Measurements from ENCODE around the gene RBM26. TPM values are rescaled to one million over a fixed set of nuclear protein-coding genes. Genes with fewer than 3 reads are reported as not detected.
"Not testable (repeated sequence)": the region's sequence is repeated elsewhere in the genome, so short reads cannot be mapped to it uniquely, and the experiment has no call there.

Gene RBM26
- total RNA-seq, 1 donor = 48.0 TPM

DNA sequence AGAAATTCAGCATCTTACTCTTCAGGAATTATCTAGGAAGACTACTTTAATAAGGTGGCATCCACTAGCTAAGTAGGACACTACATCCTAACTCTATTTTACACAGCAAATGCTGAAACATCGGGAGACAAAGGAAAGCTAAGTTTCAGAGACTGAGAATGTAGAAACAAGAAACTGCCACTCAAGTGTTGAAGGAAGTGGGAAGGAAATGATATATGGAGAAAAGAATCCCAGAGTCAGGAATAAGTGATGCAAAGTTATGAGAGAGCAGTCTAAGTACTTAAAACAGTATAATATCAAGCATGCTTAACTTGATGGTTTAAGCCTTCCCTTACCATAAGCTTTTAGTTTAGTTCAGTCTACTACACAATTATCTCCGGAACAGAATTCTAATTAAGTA is 52.4 kb downstream of the RBM26 start:
- no peak overlapping the region for H3K4me3 ChIP-seq (ENCODE audit: low read depth, low read length)
- DNase-seq (ENCODE audit: low read depth) = no peak
- TF ChIP-seq, protein P1, sequence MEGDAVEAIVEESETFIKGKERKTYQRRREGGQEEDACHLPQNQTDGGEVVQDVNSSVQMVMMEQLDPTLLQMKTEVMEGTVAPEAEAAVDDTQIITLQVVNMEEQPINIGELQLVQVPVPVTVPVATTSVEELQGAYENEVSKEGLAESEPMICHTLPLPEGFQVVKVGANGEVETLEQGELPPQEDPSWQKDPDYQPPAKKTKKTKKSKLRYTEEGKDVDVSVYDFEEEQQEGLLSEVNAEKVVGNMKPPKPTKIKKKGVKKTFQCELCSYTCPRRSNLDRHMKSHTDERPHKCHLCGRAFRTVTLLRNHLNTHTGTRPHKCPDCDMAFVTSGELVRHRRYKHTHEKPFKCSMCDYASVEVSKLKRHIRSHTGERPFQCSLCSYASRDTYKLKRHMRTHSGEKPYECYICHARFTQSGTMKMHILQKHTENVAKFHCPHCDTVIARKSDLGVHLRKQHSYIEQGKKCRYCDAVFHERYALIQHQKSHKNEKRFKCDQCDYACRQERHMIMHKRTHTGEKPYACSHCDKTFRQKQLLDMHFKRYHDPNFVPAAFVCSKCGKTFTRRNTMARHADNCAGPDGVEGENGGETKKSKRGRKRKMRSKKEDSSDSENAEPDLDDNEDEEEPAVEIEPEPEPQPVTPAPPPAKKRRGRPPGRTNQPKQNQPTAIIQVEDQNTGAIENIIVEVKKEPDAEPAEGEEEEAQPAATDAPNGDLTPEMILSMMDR (IDR thresholded peaks at IDR 0.05; ENCODE audit: insufficient read depth, low read length) = no peak

DNA sequence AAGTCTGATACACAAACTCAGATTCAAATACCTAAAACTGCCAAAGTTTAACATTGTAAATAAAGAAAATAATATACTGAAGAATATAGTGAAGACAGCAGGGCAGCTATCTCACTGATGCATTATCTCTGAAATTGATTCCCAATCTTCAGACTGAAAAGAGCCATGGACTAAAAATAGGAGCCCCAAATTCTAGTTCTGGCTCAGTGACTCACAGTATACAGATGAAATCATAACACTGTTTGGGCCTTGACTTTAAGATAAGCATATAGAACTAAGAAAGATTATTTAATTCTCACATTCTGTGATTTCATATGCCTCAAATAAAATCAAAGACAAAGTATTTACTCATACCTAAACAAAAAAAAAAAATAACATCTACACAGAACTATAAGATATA is 53.9 kb downstream of the RBM26 start:
- TF ChIP-seq, protein P1 (IDR thresholded peaks at IDR 0.05; ENCODE audit: insufficient read depth, low read length) = no peak
- DNase-seq (ENCODE audit: low read depth) = peak; percentile 4
- H3K4me3 ChIP-seq (ENCODE audit: low read depth, low read length) = no peak overlapping the region

DNA sequence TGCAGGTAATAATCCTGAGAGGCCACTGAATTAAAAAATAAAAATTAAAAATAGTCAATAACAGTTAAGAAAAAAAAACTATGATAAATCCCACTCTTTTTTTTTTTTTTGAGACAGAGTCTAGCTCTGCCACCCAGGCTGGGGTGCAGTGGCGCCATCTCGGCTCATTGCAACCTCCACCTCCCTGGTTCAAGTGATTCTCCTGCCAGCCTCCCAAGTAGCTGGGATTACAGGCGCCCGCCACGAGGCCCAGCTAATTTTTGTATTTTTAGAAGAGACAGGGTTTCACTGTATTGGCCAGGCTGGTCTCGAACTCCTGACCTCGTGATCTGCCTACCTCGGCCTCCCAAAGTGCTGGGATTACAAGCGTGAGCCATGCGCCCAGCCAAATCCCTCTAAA is 56.4 kb downstream of the RBM26 start:
- H3K4me3 ChIP-seq (ENCODE audit: low read depth, low read length); DNase-seq (ENCODE audit: low read depth): not testable (repeated sequence)

DNA sequence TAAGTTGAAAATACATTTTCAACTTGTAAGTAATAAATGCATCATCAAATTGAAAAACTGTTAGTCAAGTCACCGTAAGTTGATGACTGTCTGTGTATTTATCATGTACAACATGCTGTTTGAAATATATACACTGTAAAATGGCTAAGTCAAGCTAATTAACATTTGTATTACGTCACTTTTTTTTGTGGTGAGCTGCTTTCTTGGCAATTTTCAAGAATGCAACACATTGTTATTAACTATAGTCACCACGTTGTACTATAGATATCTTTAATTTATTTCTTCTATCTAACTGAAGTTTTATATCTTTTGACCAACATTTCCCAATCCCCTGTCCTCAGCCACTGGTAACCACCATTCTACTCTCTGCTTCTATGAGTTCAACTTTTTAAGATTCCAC is 57.0 kb downstream of the RBM26 start:
- TF ChIP-seq, protein P1 (IDR thresholded peaks at IDR 0.05; ENCODE audit: insufficient read depth, low read length) = no peak
- no peak overlapping the region for H3K4me3 ChIP-seq (ENCODE audit: low read depth, low read length)
- DNase-seq (ENCODE audit: low read depth) = no peak

DNA sequence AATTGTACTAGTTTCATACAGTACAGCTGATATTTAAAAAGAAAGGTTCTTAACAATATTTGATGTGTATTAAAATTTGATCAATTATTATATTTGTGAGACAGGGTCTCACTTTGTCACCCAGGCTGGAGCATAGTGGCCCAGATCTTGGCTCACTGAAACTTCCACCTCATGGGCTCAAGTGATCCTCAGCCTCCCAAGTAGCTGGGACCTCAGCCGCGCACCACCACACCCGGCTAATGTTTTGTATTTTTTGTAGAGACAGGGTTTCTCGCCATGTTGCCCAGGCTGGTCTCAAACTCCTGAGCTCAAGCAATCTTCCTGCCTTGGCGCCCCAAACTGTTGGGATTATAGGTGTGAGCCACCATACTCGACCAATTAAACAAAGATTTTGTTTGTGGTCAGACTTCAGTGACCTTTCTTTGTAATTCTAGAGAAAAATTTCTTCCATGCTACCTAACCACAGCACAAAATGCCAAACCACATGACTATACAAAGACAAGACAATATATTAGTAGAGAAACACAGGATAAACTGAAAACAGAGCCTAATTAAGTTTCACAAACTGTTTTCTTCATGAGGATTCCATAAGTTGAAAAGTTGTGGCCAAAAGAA is 59.6 kb downstream of the RBM26 start:
- no peak for DNase-seq (ENCODE audit: low read depth)
- H3K4me3 ChIP-seq (ENCODE audit: low read depth, low read length) = no peak overlapping the region
- TF ChIP-seq, protein P1 (IDR thresholded peaks at IDR 0.05; ENCODE audit: insufficient read depth, low read length) = no peak

DNA sequence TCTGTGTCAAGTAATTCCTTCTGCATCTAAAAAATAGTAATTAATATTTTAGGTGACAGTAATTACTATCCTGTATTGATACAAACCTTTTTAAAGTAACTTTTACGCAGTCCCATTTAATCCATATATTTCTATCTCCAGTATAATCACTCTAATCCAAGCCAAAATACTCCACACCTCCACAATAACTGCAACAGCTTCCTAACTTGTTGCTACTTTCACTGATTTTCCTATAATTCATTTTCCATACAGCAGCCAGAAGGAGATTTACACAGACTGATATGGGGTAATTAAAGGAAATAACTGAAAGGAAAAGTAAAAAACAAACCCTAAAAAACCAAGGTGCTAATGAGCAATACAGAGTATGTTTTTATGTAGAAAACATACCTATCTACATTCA is 64.9 kb downstream of the RBM26 start:
- H3K4me3 ChIP-seq (ENCODE audit: low read depth, low read length) = no peak overlapping the region
- DNase-seq (ENCODE audit: low read depth) = no peak
- TF ChIP-seq, protein P1 (IDR thresholded peaks at IDR 0.05; ENCODE audit: insufficient read depth, low read length) = no peak

DNA sequence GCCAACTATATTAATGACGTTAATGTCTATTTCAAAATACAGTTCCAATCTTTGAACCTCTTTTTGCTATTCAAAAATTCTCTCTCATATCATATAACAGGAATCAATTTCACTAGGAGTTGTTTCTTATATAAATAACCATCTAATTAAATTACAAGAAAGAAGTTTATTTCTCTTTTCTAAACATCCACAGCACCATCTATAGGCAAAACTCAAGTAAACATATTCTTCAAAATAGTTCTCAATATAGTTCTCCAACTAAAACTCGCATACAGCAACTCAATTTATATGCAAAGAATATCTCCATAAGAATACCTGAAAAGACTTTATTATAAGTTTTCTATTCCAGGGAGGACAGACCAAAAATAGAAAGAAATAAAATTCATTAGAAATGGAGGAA is 65.6 kb downstream of the RBM26 start:
- TF ChIP-seq, protein P1 (IDR thresholded peaks at IDR 0.05; ENCODE audit: insufficient read depth, low read length) = no peak
- DNase-seq (ENCODE audit: low read depth) = no peak
- H3K4me3 ChIP-seq (ENCODE audit: low read depth, low read length) = no peak overlapping the region
